ENCODE results near the gene RSAD1.

DNA sequence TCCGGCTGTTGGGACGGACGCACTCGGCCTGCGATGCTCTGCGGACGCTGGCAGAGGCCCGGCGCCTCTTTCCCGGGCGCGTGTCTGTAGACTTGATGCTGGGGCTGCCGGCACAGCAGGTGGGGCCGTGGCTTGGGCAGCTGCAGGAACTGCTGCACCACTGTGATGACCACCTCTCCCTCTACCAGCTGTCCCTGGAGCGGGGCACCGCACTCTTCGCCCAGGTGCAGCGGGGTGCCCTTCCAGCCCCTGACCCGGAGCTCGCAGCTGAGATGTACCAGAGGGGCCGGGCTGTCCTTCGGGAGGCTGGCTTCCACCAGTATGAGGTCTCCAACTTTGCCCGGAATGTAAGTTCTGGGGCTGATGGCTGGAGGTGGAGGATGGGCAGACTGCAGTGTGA is 3.5 kb downstream of the RSAD1 start:
- TF ChIP-seq YY1 (IDR thresholded peaks at IDR 0.05; ENCODE audit: low read depth) (no peak), CTCF (IDR thresholded peaks at IDR 0.05) (no peak), RAD21 (IDR thresholded peaks at IDR 0.05; ENCODE audit: low read length) (no peak), CHD2 (IDR thresholded peaks at IDR 0.05; ENCODE audit: low read length, partially characterized antibody) (no peak)

All from SK-N-SH (cell line).